Kidney (tissue), 14 donors: ENCODE data around the gene MEPCE. TPM values are rescaled to one million over a fixed set of nuclear protein-coding genes. Genes with fewer than 3 reads are reported as not detected.

ENCODE experiments used
- DNase-seq, 5 donors: peaks; one replicate each; pipeline ENCODE4 v3.0.0-alpha.2; 2013 to 2020
- FAIRE-seq: peaks from 2 replicates; lab custom pipeline; 2012; peaks lifted over from hg19 to GRCh38; lab: Jason Lieb, UNC
- H3K27ac ChIP-seq, 2 donors: one replicate each; pipeline ENCODE4 v1.7.0; 2013; ENCODE audit warnings: low read depth in 2 of 2, low read length in 2 of 2, inconsistent platforms in 1 of 2
- H3K27me3 ChIP-seq: one replicate; pipeline ENCODE4 v1.7.1; 2013; ENCODE audit warnings: low read length, inconsistent platforms; ENCODE audit not compliant: control insufficient read depth, insufficient read depth
- H3K36me3 ChIP-seq, 3 donors: one replicate each; pipeline versions ENCODE4 v1.7.0 to v1.7.1; 2013; ENCODE audit warnings: low read length in 3 of 3, control low read depth in 1 of 3, inconsistent platforms in 1 of 3; ENCODE audit not compliant: insufficient read depth in 3 of 3, control insufficient read depth in 2 of 3
- H3K4me1 ChIP-seq, 3 donors: one replicate each; pipeline versions ENCODE4 v1.7.0 to v1.7.1; 2013; ENCODE audit warnings: low read length in 3 of 3, inconsistent platforms in 1 of 3, low read depth in 1 of 3; ENCODE audit not compliant: control insufficient read depth in 2 of 3, insufficient read depth in 2 of 3
- H3K4me3 ChIP-seq, 3 donors: one replicate each; pipeline versions ENCODE4 v1.7.0 to v1.8.1; 2013; ENCODE audit warnings: low read length in 3 of 3, control low read depth in 1 of 3, inconsistent platforms in 1 of 3
- H3K9ac ChIP-seq, 3 donors: one replicate each; pipeline versions ENCODE4 v1.7.0 to v1.7.1; 2013; ENCODE audit warnings: low read length in 3 of 3, control low read depth in 1 of 3, inconsistent platforms in 1 of 3
- H3K9me3 ChIP-seq, 3 donors: one replicate each; pipeline versions ENCODE4 v1.7.0 to v1.7.1; 2013; ENCODE audit warnings: low read length in 3 of 3, control low read depth in 1 of 3, inconsistent platforms in 1 of 3; ENCODE audit not compliant: control insufficient read depth in 2 of 3, insufficient read depth in 1 of 3
- CTCF ChIP-seq: IDR thresholded peaks from 3 replicates; pipeline ENCODE4 v1.5.1; 2012; ENCODE audit warnings: mild to moderate bottlenecking, moderate library complexity, borderline replicate concordance; ENCODE audit not compliant: insufficient read depth; ENCODE audit errors: extremely low read depth
- intact Hi-C: fragments of 100-400 bp; cut with DNase I; formaldehyde crosslinking; loops from one replicate; pipeline ENCODE4 v1.11.1; 2022
- polyA plus RNA-seq: library from polyadenylated mRNA; stranded (reverse); fragments of 350-450 nt; fragmentation: Illumina TruSeq; extraction: RNeasy Lipid Tissue Mini Kit (QIAGEN cat#74804); gene quantifications from one replicate; pipeline ENCODE4 v1.2.3, GENCODE V29; 2014; ENCODE audit warnings: low read depth, low replicate concordance; ENCODE audit not compliant: insufficient read depth
- total RNA-seq: library from RNA; stranded (reverse); fragmentation: NEBNext Ultra II Directional; extraction: Animal tissue kit (Norgen Biotek cat#: 25700); gene quantifications from one replicate; pipeline ENCODE4 v1.2.1, GENCODE V29; 2021
- donor health status: control.
- donor health status: control.
- donor health status: control.
- donor health status: control.
- donor health status: control.
- donor health status: DM: yes; HTN: yes; CAD: no.
- donor health status: Normal renal cell carcinoma (clear cell type).

The MEPCE gene
- total and polyA plus RNA-seq, 2 donors from 2014 or later, result 33.4 to 47.2 TPM

GRCh38 chr7:100455206-100455605 is 25.6 kb downstream of the MEPCE start:
- DNase-seq (no peak), FAIRE-seq (no peak)
- TF ChIP-seq CTCF, result no peak
- no peaks in the 10 kb centered on the region for H3K36me3 ChIP-seq
- H3K9me3 ChIP-seq, result no peaks in the 10 kb centered on the region
- no peak overlapping the region for H3K4me3 ChIP-seq
- H3K9ac ChIP-seq, result no peak overlapping the region
- no peaks in the 10 kb centered on the region for H3K27me3 ChIP-seq
- H3K4me1 ChIP-seq, result peaks cover 0 to 2% (median 0%) of the 10 kb centered on the region in 3 donors
- intact Hi-C loops, result no loop called here
- no peak overlapping the region for H3K27ac ChIP-seq

GRCh38 chr7:100456562-100456961 is 26.9 kb downstream of the MEPCE start:
- no peaks in the 10 kb centered on the region for H3K9me3 ChIP-seq
- no peak overlapping the region for H3K9ac ChIP-seq
- H3K36me3 ChIP-seq, result no peaks in the 10 kb centered on the region
- no peaks in the 10 kb centered on the region for H3K4me1 ChIP-seq
- DNase-seq (no peak), FAIRE-seq (no peak)
- H3K4me3 ChIP-seq, result no peak overlapping the region
- H3K27me3 ChIP-seq, result no peaks in the 10 kb centered on the region
- intact Hi-C loops, result no loop called here
- H3K27ac ChIP-seq, result no peak overlapping the region
- TF ChIP-seq CTCF, result no peak

GRCh38 chr7:100457033-100457432 is 27.4 kb downstream of the MEPCE start:
- Histone ChIP-seq H3K9ac (no peak overlapping the region), H3K9me3 (no peaks in the 10 kb centered on the region)

More at GRCh38 chr7:100457033-100457432, 27.4 kb downstream of the MEPCE start:
- DNase-seq (no peak), FAIRE-seq (no peak)
- Histone ChIP-seq H3K36me3 (no peaks in the 10 kb centered on the region), H3K4me1 (no peaks in the 10 kb centered on the region), H3K27ac (no peak overlapping the region), H3K4me3 (no peak overlapping the region), H3K27me3 (no peaks in the 10 kb centered on the region)
- TF ChIP-seq CTCF, result no peak
- intact Hi-C loops, result no loop called here
